DMS53 treated with DMSO at 0.1 percent for 48 hours (cell line): ENCODE results near the gene MAP2.
A peak's percentile ranks its signal among the peaks of the same experiment; 100 is the strongest.
"Not testable (repeated sequence)": the region's sequence is repeated elsewhere in the genome, so short reads cannot be mapped to it uniquely, and the experiment has no call there.

Experiments
- DNase-seq: peaks from one replicate; lab custom pipeline; 2025; ENCODE audit not compliant: unreplicated experiment; lab: John Stamatoyannopoulos, UW

The MAP2 gene

DNA sequence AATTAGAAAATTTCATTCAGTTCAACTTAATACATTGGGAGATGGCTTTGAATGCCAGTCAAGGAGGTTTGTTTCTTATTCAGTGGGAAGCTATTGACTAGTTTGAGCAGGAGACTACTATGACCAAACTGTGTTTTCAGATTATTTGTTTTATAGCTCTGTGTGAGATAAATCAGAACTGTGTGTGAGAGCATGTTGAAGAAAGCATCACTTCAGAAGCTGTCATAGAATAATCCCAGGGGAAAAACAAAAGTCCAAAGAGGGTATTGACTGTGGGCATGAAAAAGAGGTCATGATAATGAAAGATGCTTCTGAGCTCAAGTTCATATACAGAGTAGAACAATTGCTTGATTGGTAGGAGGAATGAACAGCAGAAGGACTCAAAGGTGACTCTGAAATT is 160.6 kb downstream of the MAP2 start:
- DNase-seq: no peak

DNA sequence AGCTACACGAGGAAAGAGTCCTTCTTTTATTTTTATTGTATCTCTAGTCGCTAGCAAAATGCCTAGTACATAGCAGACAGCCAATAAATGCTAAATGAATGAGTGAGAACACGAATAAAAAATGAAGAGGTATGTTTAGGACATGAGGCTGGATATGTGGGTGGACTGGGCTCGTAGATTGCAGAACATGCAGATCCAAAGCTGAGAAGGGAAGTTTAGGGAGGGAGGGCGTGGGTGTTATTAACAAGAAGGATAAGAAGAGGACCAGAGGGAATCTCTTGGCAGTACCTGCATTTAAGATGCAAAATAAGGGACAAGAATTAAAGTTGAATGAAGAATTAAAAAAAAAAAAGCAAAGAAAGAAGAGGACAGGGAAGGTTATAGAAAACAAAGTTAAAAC is 161.1 kb downstream of the MAP2 start:
- DNase-seq: no peak

- no peak for DNase-seq
These were observed 167.2 kb downstream of the MAP2 start for GRCh38 chr2:209591021-209591420.

DNA sequence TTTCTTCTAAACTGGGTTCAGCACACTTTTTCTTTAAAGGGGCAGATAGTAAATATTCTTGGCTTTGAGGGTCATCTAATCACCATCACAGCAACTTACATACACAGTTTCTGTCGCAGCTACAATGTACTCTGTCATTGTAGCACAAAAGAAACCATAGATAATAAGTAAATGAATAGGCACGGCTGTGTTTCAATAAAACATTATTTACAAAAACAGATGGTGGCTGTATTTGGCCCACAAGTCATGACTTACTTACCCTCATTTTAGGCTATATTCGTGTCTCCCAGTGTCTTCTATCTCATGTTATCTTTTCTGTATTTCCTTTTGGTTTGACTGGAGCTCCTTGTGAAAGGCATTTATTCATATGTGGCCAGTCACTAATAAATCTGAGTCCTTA is 168.3 kb downstream of the MAP2 start:
- no peak for DNase-seq

GRCh38 chr2:209593930-209594329 is 170.1 kb downstream of the MAP2 start:
- no peak for DNase-seq

- DNase-seq: no peak
These were observed 172.4 kb downstream of the MAP2 start for GRCh38 chr2:209596262-209596661.

DNA sequence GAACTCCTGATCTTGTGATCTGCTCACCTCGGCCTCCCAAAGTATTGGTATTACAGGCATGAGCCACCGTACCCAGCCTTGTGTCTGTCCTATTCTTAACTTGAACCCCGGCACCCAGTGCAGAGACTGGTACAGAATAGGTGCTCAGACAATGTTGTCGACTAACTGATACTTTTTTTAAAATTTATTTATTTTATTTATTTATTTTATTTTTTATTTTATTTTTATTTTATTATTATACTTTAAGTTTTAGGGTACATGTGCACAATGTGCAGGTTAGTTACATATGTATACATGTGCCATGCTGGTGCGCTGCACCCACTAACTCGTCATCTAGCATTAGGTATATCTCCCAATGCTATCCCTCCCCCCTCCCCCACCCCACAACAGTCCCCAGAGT is 174.4 kb downstream of the MAP2 start:
- DNase-seq: not testable (repeated sequence)

GRCh38 chr2:209600341-209601171 is 176.7 kb downstream of the MAP2 start:
- DNase-seq: no peak

DNA sequence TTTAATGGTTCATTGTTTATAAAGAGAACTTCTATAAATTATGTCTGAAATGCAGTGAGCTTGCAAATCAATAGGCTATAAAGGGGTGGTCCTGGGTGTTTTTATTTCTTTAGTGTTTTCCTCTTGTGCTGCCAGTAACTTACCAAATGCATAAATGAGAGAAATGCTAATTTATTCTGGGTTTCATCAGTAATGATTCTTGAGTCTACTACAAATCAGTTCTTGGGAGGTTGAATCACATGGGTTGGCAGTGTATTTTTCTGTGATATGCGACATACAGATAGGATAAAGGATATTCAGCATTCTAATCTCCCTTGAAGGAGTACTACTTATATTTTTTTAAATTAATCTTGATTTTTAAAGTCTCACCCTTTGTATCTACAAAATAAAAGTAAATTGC is 177.7 kb downstream of the MAP2 start:
- DNase-seq: no peak

DNA sequence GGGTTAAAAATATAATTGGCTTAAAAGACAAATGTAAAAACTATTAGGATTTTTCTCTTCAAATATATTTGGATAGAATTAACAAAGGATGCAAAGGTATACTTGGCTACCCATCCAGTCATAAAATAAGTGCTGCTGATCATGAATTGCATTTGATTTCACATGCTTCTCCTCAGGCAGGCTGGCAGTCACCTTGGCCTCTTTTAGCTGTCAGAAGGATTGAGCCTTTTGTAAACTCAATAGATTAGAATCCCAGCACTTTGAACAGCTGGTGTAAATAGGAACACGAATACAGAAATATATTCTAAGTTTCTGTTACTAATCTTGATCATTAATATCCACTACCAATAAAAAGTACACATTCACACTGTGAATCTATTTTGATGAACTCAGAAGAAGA is 178.4 kb downstream of the MAP2 start:
- DNase-seq: no peak

DNA sequence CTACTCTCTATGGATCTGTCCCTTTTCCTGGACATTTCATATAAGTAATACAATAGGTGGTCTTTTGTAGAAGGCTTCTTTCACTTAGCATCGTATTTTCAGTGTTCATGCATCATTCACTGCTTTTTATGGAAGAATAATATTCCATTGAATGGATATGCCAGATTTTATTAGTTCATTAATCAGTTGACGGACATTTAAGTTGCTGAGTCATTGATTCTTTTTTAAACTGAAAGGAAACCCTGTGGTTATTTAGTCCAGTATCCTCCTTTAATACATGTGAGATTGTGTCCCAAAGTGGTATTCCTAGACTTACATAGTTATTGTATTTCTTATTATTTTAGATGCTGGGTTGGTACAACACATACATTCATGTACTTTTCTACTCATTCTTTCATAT is 185.7 kb downstream of the MAP2 start:
- DNase-seq: no peak

DNA sequence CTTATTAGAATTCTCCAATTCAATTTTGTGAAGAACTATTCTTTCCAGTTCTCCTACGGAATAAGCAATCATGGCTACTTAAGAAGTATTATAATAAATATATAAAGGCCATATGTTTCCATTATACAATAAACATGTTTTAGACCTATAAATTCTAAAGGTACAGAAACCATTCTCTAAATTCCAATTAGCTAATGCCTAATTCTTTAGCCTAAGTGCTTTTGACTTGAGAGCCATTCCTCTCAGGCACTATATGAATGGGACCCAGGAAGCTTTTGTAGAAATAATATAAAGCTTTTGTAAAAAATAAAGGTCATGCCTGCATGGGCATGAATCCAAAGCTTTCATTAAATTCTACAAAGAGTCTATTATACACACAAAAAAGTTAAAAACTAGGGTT is 186.8 kb downstream of the MAP2 start:
- DNase-seq: no peak

DNA sequence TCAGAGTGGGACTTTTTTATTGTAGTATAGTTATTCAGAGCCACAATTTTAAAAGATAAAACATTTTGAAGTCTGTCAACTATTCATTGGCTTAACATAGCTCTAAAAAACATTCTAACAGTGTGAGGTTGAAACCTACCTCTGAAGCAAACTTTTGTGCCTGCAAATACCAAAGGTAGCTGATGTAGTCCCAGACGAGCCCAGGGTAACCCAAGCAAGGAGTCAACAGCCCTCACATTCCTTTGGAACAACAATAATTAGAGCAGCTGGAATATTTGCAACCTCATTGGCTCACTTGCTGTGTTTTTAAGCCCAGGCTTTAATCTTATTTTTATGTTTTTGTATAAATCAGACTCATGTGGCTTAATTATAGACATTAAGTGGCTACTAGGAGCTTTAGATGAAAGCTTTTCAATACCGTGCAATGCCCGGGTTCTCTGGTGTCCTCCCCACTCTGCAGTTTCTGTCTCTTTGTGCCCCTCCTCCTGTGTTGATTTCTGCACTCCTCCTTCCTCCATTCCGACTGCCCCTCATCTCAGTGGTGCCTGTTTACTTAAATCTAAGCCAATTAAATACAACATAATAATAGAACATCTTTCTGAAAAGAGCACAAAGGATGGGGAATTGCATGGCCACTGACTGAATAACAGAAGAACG is 189.9 kb downstream of the MAP2 start:
- DNase-seq: no peak

DNA sequence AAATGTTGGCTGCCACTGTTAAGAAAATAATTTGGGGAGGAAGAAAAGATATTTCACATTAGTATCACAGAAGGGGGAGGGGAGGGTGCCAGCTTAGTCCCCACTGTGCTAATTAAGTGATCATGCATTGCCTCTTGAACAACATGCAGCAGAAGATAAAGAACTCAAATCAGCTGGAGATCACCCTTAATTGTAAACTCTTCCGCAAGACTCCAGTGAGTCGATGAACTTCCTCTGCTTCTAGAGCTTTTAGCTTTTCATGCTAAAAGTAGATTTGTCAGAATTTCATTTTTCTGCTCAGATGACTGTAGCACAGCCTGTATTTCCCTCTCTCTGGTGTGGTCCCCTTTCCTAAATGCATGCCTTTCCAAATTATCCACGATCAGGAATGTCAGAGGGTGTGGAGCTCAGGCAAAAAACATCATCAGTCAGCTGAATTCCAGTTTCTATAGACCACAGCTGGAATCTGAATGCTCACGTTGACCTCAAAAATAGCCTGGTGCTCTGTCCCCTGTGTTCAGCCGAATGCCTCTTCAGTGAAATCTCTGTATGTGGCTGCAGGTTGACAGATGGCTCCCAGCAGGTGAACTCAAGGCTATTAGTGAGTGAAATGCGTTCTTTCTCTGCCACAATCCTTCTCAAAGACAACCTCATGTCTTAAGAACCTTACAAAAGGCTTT is 191.0 kb downstream of the MAP2 start:
- no peak for DNase-seq

DNA sequence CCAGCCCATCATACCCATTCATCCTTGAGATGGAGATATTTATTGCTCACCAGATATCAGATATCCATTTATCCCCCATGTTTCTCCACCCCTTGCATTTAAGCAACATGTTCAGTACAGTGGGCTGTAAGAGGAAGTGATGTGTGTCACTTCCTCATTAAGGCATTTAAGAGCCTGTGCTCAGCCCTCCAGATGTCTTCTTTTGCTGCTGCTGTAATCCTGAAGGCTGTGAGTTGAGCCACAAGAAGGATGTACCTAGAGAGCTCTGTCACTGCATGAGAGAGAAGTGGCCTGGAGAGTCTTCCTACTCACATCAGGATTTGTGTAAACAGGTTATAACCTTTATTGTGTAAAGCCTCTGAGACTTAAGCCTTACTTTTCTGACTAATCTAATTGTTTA is 195.9 kb downstream of the MAP2 start:
- DNase-seq: peak; percentile 13

- no peak for DNase-seq
These were observed 200.5 kb downstream of the MAP2 start for GRCh38 chr2:209624192-209624938.

DNA sequence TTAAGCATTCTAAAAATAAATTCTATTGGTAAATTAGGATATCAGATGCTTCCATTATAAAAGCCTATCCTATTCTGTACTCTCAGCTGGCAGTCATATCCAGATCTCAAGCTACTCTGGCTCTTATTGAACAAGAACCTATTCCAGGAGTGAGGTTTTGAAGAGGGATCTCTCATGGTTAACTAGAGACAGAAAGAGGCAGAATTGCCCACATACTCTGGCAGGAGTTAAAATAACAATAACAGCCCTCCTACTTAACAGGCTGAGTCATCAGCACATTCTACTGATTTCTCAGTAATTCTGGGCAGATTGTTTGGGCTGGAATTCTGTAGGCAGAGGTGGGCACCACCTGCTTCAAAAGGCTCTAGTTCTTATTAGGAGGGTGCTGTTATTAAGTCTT is 205.8 kb downstream of the MAP2 start:
- no peak for DNase-seq

DNA sequence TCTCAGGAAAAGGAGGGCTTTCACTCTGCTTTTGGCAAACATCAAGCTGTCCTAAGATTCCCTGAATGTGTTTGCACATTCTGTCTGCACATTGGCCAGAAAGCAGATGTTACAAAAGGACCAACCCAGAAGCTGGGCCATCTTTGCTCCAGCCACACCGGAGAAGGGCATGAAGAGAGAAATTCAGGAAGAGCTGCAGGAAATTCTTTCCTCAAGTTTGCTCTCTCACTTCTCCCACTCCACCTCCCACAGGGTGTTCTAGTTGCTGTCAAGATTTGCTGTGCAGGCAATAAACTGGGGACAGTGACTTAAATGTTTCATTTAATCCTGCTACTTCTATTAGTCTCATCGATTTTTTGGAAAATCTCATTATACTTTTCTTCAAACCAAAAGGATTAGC is 210.1 kb downstream of the MAP2 start:
- no peak for DNase-seq

DNA sequence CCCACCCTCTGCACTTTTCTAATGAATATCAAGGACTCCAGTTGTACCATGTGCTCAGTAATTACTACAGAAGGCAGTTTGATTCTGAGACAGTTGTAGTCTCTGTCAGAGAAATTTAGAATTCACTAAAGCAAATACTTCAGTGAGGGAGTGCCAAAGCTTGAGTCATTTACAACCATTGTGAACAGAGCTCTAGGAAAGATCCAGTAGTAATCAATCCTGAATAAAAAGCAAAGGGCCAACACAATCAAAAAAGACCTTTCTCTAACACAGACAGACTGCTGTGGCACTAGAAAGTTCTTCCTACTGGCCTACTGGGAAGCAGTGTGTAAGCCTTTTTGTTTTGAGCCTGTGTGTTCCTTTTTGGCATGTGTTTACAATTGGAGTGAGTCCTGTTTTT is 212.2 kb downstream of the MAP2 start:
- DNase-seq: no peak

DNA sequence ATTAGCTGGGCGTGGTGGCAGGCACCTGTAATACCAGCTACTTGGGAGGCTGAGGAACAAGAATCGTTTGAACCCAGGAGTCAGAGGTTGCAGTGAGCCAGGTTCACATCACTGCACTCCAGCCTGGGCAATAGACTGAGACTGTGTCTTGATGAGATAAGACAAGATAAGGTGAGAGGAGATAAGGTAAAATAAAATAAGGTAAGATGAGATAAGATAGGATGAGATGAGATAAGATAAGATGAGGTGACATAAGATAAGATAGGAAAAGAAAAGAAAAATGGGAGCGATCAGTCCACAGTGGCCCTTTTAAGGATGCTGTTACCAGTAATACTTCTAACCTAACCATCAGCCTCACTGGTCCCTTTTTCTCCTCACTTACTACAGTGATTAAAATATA is 213.4 kb downstream of the MAP2 start:
- DNase-seq: no peak

DNA sequence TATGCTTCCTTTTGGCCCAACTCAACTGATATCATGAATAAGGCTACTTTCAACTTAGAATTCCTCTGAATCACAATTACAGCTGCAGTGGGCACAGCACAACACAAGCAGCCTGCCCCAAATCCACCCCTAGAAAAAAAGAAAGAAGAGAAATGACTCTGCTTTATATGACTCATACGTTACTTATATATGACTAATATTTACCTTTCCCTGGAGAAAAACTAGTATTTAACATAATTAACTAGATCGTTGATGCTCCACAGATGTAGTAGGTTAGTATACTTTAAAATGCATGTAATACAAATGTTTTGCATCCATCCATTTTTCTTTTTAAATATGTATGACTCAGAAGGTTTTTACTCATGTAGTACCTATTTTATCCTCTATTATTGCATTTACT is 214.5 kb downstream of the MAP2 start:
- DNase-seq: peak; percentile 56
